GM23248 (cell line): ENCODE measurements around the gene TIMM50. TPM values are rescaled to one million over a fixed set of nuclear protein-coding genes. Genes with fewer than 3 reads are reported as not detected.

ENCODE experiments used
- DNase-seq: peaks from one replicate; pipeline ENCODE4 v3.0.0-alpha.2; 2015
- H2AFZ ChIP-seq: fragments of 200-600 bp; sonication (generic); 2 replicates; pipeline ENCODE4 v1.6.1; 2016; ENCODE audit warnings: antibody characterized with exemption
- H3F3A ChIP-seq: fragments of 200-600 bp; sonication (generic); 2 replicates; pipeline ENCODE4 v1.6.1; 2016; ENCODE audit warnings: mild to moderate bottlenecking, antibody characterized with exemption, mixed run types; ENCODE audit not compliant: insufficient read depth
- H3K27ac ChIP-seq: fragments of 200-600 bp; sonication (generic); 2 replicates; pipeline ENCODE4 v1.5.1; 2016; ENCODE audit warnings: mild to moderate bottlenecking
- H3K27me3 ChIP-seq: fragments of 200-600 bp; sonication (generic); replicated peaks from 2 replicates; pipeline ENCODE4 v1.6.1; 2016; ENCODE audit warnings: mild to moderate bottlenecking; ENCODE audit not compliant: insufficient read depth
- H3K36me3 ChIP-seq: fragments of 200-600 bp; sonication (generic); 2 replicates; pipeline ENCODE4 v1.6.1; 2016; ENCODE audit warnings: low read depth, mild to moderate bottlenecking
- H3K4me1 ChIP-seq: fragments of 200-600 bp; sonication (generic); 2 replicates; pipeline ENCODE4 v1.6.1; 2016; ENCODE audit warnings: mild to moderate bottlenecking; ENCODE audit not compliant: insufficient read depth
- H3K4me2 ChIP-seq: fragments of 200-600 bp; sonication (generic); one replicate; pipeline ENCODE4 v1.6.1; 2016; ENCODE audit warnings: mild to moderate bottlenecking; ENCODE audit not compliant: unreplicated experiment
- H3K4me3 ChIP-seq: fragments of 200-600 bp; sonication (generic); 2 replicates; pipeline ENCODE4 v1.5.1; 2016; ENCODE audit warnings: mild to moderate bottlenecking
- H3K79me2 ChIP-seq: fragments of 200-600 bp; sonication (generic); 2 replicates; pipeline ENCODE4 v1.6.1; 2016; ENCODE audit warnings: mild to moderate bottlenecking; ENCODE audit not compliant: insufficient read depth
- H3K9ac ChIP-seq: fragments of 200-600 bp; sonication (generic); 2 replicates; pipeline ENCODE4 v1.6.1; 2016; ENCODE audit warnings: mild to moderate bottlenecking
- H3K9me2 ChIP-seq: fragments of 200-600 bp; sonication (generic); 2 replicates; pipeline ENCODE4 v1.6.1; 2016; ENCODE audit warnings: mixed run types, mild to moderate bottlenecking, moderate library complexity; ENCODE audit not compliant: insufficient read depth
- H3K9me3 ChIP-seq: fragments of 200-600 bp; sonication (generic); one replicate; pipeline ENCODE4 v1.6.1; 2017; ENCODE audit warnings: low read depth
- H4K20me1 ChIP-seq: fragments of 200-600 bp; sonication (generic); 2 replicates; pipeline ENCODE4 v1.6.0; 2016; ENCODE audit not compliant: insufficient read depth
- EZH2 ChIP-seq: fragments of 200-600 bp; sonication (generic); IDR thresholded peaks from 2 replicates; pipeline ENCODE4 v1.6.1; 2018; ENCODE audit warnings: antibody characterized with exemption, mild to moderate bottlenecking; ENCODE audit not compliant: insufficient read depth, poor library complexity, severe bottlenecking
- EZH2phosphoT487 ChIP-seq: fragments of 200-600 bp; sonication (generic); IDR thresholded peaks from 2 replicates; pipeline ENCODE4 v1.6.1; 2018; ENCODE audit warnings: antibody characterized with exemption, moderate library complexity, mild to moderate bottlenecking, low read depth; ENCODE audit not compliant: insufficient read depth
- WGBS, 2 experiments: methylation state at CpG; one replicate each; pipeline ENCODE4 v1.1.6; 2015 to 2017; ENCODE audit warnings: low lambda C conversion rate in 2 of 2, low coverage in 1 of 2; ENCODE audit errors: missing lambda C conversion rate in 2 of 2; 5-methylcytosine and 5-hydroxymethylcytosine counted together
- in situ Hi-C: fragments of 300-500 bp; cut with MboI; formaldehyde crosslinking; loops from 2 replicates; pipeline ENCODE4 v1.15.0; 2020
- polyA plus RNA-seq: library from polyadenylated mRNA; unstranded; fragments of >200 nt; fragmentation: Nextera tagmentation; extraction: Ambion mirVana; gene quantifications from 2 replicates; pipeline ENCODE4 v1.2.1, GENCODE V29; 2016
- total RNA-seq: library from RNA; depleted of rRNA; stranded (reverse); fragments of >200 nt; shearing (Covaris generic); gene quantifications from 2 replicates; pipeline ENCODE4 v1.2.3, GENCODE V29; 2014

The TIMM50 gene
- total and polyA plus RNA-seq, 2 experiments from 2014 or later = 66.7 to 82.0 TPM

DNA sequence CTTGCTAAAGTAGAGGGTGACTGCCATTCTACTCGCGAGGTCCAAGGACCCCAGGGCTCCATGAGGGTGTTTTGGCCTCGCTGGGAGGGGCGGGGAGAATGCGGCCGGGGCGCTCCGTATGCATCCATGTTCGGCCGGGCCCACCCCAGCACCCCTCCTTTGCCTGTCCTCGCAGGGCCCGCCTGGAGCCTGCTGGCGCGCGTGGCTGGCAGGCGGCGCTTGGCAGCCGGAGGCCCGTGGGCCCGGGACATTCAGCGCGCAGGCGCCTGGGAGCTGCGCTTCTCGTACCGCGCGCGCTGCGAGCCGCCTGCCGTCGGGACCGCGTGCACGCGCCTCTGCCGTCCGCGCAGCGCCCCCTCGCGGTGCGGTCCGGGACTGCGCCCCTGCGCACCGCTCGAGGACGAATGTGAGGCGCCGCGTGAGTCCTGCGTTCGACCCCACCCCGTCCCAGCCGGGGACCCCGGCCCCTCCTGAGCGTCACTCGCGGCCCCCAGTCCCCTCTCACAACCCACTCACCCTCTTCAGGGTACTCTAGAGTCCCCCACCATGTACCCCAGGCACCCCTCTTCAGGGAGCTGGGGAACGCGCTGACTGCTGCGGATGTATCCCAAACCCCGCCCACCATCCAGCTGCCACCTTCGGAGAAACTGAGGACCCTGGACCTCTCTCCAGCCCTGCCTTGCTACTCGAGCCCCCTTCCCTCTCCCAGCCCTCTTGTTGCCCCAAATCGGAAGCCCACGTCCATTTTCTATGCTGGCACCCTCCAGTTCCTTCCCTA is 22.2 kb downstream of the TIMM50 start:
- H3K9me3 ChIP-seq = no peaks in the 10 kb centered on the region
- peak; percentile 93 for DNase-seq
- WGBS, 2 experiments = 24 to 35% methylated on average over 26 to 38 of the region's 69 CpGs
- no peak overlapping the region for H3K4me3 ChIP-seq
- no peaks in the 10 kb centered on the region for H3K79me2 ChIP-seq
- in situ Hi-C loops = no loop called here
- no peaks in the 10 kb centered on the region for H3K36me3 ChIP-seq
- no peak overlapping the region for H3K27ac ChIP-seq
- H4K20me1 ChIP-seq = no peaks in the 10 kb centered on the region
- H3K4me1 ChIP-seq = 0 out of 2 replicates have a peak, but pooled peaks cover 5% of the 10 kb centered on the region
- H3K27me3 ChIP-seq = peaks cover 36% of the 10 kb centered on the region
- H3K4me2 ChIP-seq = no peak overlapping the region
- 0 out of 2 replicates have a peak overlapping the region, but pooled peaks have one; percentile 55 for H2AFZ ChIP-seq
- H3K9ac ChIP-seq = no peak overlapping the region
- H3K9me2 ChIP-seq = no peaks in the 10 kb centered on the region
- no peaks in the 10 kb centered on the region for H3F3A ChIP-seq
- TF ChIP-seq EZH2 (no peak), EZH2phosphoT487 (no peak)

DNA sequence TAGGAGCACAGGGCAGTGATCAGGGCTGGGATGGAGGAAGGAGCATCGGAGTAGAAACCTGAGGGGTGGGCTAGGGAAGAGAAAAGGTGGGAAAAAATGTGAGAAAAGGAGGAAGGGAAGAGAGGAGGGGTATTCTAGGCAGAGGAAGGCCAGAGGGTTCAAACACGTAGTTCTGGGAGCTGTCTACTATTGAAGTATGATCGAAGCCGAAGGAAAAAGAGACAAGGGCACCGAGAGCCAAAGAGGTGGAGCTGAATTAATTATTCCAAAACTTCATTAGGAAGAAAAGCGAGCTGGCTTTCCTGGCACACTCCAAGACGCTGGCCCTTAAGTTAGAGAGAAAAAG is 25.9 kb downstream of the TIMM50 start:
- Histone ChIP-seq H3K27me3 (peaks cover 15% of the 10 kb centered on the region; the same call in 1 of the 2 replicates), H4K20me1 (no peaks in the 10 kb centered on the region), H2AFZ (peak overlapping the region; percentile 77), H3K9ac (no peak overlapping the region), H3K4me3 (peak overlapping the region; percentile 74), H3K79me2 (no peaks in the 10 kb centered on the region), H3K4me2 (no peak overlapping the region), H3K9me3 (no peaks in the 10 kb centered on the region), H3F3A (no peaks in the 10 kb centered on the region), H3K36me3 (no peaks in the 10 kb centered on the region), H3K4me1 (no peaks in the 10 kb centered on the region), H3K27ac (no peak overlapping the region), H3K9me2 (no peaks in the 10 kb centered on the region)
- 24 to 26% methylated on average over 7 of the region's 7 CpGs for WGBS, 2 experiments
- DNase-seq = no peak
- in situ Hi-C loops = no loop called here
- no peak for TF ChIP-seq EZH2
- no peak for TF ChIP-seq EZH2phosphoT487

- H3K9me3 ChIP-seq = no peaks in the 10 kb centered on the region
- H3K9me2 ChIP-seq = no peaks in the 10 kb centered on the region
- H4K20me1 ChIP-seq = no peaks in the 10 kb centered on the region
- peak overlapping the region; percentile 74 for H3K4me3 ChIP-seq
- H3K36me3 ChIP-seq = no peaks in the 10 kb centered on the region
- in situ Hi-C loops = no loop called here
- DNase-seq = peak; percentile 79
- peak overlapping the region; percentile 91 for H2AFZ ChIP-seq
- H3F3A ChIP-seq = no peaks in the 10 kb centered on the region
- no peak overlapping the region for H3K27ac ChIP-seq
- H3K4me1 ChIP-seq = no peaks in the 10 kb centered on the region
- H3K4me2 ChIP-seq = peak overlapping the region; percentile 67
- H3K9ac ChIP-seq = no peak overlapping the region
- TF ChIP-seq EZH2 = no peak
- no peak for TF ChIP-seq EZH2phosphoT487
- H3K79me2 ChIP-seq = no peaks in the 10 kb centered on the region
- peaks cover 15% of the 10 kb centered on the region; the same call in 1 of the 2 replicates for H3K27me3 ChIP-seq
- 4% methylated on average over 89 to 94 of the region's 96 CpGs for WGBS, 2 experiments
These were observed 26.5 kb downstream of the TIMM50 start for GRCh38 chr19:39506944-39507714.

- no peak overlapping the region for H3K9ac ChIP-seq
- H3K4me2 ChIP-seq = peak overlapping the region; percentile 67
- no peaks in the 10 kb centered on the region for H3K36me3 ChIP-seq
- H3K4me1 ChIP-seq = no peaks in the 10 kb centered on the region
- no peaks in the 10 kb centered on the region for H4K20me1 ChIP-seq
- H2AFZ ChIP-seq = peak overlapping the region; percentile 91
- peak overlapping the region; percentile 74 for H3K4me3 ChIP-seq
- no peak for TF ChIP-seq EZH2
- no peak for TF ChIP-seq EZH2phosphoT487
- no peaks in the 10 kb centered on the region for H3K9me3 ChIP-seq
- DNase-seq = no peak
- in situ Hi-C loops = no loop called here
- no peaks in the 10 kb centered on the region for H3F3A ChIP-seq
- no peaks in the 10 kb centered on the region for H3K79me2 ChIP-seq
- WGBS, 2 experiments = 19 to 20% methylated on average over 24 of the region's 24 CpGs
- no peak overlapping the region for H3K27ac ChIP-seq
- H3K27me3 ChIP-seq = peaks cover 15% of the 10 kb centered on the region; the same call in 1 of the 2 replicates
- no peaks in the 10 kb centered on the region for H3K9me2 ChIP-seq
These were observed 27.2 kb downstream of the TIMM50 start for GRCh38 chr19:39507715-39508364.
